Tongue (tissue), 2 donors: ENCODE results near the gene MRPS26. TPM values are rescaled to one million over a fixed set of nuclear protein-coding genes. Genes with fewer than 3 reads are reported as not detected.
"Not testable (repeated sequence)": the region's sequence is repeated elsewhere in the genome, so short reads cannot be mapped to it uniquely, and the experiment has no call there.

ENCODE experiments used
- DNase-seq: peaks from one replicate; pipeline ENCODE4 v3.0.0-alpha.2; 2015
- total RNA-seq: library from RNA; depleted of rRNA; stranded (reverse); fragments of >200 nt; gene quantifications from one replicate; pipeline ENCODE4 v1.2.3, GENCODE V29; 2014

Gene MRPS26
- total RNA-seq, 1 donor from 2014 or later, result 32.1 TPM

DNA sequence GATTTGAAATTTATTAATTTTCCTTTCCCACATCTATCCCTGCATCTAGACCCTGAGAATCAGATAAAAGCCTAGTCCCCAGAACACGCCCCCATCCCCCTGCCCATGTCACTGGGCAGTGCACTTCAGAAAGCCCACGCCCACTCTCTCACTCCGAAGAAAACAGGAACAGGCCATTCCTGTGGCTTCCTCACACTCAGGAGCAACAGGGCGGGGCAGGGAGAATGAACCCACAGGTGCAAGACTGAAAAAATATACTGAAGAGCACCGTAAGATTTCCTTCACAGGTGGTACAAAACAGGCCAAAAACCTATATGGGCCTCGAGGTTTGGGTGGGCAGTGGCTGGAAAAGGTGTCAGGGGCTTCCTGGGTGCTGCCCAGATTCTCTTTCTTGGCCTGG lies 29.0 kb downstream of the MRPS26 start:
- DNase-seq, result no peak

DNA sequence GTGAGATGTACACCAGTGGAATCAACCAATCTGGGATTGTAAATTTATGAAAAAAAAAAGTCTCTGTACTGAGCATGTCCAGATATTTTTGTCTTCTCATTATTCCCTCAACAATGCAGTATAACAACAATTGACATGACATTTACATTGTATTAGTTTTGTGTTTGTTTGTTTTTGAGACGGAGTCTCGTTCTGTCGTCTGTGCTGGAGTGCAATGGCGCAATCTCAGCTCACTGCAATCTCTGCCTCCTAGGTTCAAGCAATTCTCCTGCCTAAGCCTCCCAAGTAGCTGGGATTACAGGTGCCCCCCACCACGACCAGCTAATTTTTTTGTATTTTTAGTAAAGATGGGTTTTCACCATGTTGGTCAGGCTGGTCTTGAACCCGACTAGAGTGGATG lies 29.5 kb downstream of the MRPS26 start:
- not testable (repeated sequence) for DNase-seq

DNA sequence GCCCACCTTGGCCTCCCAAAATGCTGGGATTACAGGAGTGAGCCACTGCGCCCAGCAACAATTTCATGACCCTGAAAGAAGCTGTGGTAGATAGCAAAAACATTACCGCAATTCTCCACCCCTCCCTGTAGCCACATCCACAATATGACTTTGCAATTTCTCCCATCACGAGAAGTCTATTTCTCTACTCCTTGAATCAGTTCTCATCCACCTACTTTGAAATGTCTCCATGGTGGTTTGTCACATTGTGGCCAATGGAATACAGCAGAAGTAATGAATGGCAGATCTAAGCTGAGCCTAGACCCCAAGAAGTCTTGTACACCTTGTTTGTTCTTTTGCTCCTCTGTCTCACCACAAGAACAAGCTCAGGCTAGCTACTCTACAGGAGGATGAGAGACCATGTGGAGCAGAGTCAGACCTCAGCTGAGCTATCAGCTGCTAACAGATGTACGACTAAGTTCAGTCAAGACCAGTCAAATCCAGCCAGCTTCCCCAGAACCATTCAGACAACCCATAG lies 31.8 kb downstream of the MRPS26 start:
- DNase-seq, result no peak

DNA sequence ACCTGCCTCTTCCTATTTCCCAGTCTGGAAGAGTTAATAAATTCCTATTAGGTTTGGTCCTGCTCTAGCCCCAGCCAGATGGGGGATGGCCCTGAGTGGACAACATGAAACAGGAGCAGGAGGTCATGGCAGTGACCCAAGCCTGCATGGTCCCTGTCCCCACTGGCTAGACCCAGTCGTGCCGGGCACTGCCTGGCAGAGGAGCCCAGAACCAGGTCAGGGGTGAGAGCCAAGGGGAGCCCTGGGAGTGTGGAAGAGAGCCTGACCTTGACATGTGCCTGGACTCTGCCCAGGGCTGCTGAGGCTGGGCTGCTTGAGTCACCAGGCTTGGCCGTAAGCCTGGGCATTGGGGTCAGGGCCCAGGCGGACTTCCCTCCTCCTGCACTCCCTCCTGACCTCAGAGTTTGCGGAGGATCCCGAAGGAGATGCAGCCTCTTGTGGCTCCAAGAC lies 35.1 kb downstream of the MRPS26 start:
- DNase-seq, result no peak

DNA sequence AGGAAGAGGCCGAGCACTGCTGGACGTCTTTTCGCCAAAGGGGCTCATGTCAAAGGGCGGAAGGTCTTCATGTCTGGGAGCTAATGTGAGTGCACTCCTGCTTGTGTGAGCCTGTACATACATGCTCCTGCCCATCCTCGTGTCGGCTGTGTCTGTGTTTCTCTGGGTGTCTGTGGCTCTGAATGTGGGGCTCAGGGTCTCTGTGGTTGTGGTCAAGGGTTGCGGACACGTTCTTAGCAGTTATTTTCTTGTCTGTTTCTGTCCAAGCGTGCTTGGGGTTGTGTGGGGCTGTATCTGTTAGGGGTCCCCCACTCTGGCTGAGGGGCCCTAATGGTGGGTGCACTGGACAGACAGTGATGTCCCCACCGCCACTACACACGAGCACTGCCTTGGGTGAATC lies 35.8 kb downstream of the MRPS26 start:
- no peak for DNase-seq

DNA sequence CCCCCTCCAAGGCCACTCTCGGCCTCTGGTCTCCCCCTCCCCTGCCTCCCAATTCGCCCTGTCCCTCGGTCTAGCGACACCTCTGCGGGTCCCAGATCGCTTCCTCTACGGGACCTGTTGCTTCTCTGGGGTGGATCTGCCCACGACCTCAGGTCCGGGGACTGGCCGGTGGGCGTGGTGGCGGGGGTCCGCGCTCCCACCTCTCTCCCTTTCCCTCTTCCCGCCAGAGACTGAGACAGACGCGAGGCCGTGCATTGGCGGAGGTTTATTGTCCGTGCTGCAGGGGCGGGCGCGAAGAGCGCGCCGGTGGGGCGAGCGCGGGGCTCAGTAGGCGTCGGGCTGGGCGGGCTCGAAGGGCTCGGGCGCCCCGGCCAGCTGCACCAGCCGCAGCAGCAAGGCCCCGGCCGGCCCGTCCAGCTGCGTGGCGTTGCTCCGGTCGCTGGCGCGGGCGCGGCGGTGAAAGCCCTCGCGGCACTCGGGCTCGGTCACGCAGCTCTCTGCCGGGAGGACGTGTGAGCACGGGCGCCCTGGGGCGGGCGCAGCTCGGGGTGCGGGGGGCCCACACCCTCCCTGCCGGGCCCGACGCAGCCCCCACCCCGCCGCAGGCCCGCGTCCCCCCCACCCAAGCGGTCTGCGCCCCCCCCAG lies 36.6 kb downstream of the MRPS26 start:
- DNase-seq, result peak; percentile 14

DNA sequence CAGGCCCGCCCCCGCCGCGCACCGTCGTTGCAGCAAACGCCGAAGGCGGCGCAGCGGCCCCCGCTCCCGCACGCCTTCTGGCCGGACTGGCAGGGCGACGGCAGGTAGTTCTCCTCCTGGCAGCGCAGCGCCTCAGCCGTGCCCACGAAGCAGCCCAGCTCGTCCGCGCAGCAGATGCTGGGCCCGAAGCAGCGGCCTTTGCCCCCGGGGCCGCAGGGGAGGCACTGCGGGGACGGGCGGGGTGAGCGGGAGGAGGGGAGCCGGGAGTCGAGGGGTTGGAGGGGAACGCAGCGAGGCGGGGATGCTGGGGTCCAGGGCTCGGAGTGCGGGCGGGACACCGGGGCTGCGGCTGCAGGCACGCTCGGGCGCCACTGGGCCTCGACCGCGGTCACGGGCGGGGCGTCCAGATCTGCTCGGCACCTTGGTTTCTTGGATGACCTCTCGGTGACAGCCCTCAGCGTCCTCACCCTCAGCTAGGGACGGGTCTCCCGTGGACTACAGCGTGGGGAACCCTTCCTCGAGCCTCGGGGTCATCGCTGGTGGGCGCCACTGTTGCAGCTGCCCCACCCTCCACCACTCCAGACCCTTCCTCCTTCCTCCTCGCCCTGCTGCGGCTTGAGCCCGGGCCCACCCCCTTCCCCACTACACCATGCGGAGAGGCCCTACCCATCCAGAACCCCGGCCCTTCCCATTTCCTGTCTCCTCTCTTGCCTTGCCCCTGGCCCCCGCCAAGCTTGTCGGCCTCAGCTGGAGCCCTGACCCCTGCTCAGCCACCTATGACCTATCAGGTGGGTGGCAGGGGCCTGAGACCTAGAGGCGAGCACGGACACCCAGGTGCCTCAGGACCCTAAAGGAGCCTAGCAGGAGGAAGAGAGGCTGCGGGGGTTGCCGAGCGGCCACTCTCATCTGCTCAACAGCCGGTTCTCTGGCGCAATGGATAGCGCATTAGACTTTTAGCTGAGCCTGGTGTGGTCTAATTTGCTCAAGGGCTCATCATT lies 37.4 kb downstream of the MRPS26 start:
- no peak for DNase-seq

DNA sequence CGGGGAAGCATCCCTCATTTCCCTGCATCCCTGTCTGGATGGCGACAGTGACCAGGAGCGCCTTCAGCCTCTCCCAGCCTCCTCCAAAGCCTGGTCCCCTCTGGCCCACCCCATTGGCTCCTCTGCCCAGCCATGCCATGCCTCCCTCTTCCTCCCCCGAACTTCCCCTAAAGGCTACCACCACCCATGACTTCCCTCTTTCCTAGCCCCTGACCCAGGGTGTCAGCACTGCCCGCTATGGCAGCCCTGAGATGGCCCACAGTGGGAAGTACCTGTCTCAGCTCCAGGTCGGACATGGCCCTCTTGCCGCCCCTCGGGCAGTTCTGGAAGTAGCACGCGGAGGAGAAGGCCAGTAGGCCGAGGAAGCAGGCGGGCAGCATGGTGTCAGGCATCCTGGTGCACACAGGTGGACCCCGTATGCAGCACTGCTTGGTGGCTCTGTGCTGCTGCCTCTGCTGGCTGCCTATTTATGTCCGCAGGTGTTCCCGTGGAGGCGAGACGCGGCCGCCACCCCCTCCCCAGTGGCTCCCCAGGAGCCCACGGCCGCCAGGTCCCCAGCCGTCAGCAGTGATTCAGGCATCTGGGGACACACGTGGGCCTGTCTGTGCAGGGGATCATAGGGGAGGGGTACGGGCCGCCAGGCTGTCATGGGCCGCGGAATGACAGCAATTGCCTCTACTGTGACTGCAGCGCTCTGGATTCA lies 38.6 kb downstream of the MRPS26 start, which contains the start of gene AVP:
Gene AVP, minus strand, starts transcription at position 442 of the 703 bp plus-strand sequence. Its CDS starts 50 bp downstream, at position 392.
- DNase-seq, result no peak

DNA sequence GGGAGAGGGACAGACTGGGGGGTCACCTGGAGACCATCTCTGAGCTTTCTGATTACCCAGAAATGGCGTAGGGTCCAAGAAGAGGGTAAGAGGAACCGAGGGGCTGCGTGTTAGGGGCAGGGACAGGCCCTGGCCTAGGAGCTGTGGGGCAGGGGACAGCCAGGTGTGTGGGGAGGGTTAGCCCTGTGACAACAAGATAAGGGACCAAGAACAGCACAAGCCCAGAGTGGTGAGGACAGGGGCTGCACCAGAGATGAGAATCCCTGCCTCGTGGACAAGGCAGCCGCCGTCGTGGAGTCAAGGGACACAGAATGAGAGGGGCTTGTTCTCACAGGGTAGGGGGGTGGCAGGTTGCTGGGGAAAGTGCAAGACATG lies 39.1 kb downstream of the MRPS26 start:
- no peak for DNase-seq

DNA sequence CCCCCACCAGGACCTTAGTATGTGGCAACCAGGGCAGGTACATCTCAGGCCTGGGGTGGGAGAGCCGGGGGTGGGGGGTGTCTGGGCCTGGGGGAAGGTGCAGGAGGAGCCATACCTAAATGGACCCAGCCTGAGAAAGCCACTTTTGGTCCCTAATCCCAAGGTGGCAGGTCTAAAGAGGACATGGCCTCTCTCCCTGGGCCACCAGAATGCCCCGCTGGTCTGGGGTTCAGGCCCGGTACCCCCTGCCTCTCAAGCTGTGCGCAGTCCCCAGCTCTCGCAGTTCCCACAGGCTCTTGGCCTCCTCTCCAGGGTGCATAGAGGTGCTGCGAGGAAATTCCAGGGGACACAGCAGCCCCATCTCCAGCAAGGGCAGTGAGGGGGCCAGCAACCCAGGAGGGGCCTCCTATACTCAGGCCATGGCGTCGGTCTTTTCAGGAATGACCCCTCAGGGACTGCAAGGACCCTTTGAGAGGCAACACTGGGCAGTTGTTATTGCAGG lies 39.8 kb downstream of the MRPS26 start:
- DNase-seq, result no peak

DNA sequence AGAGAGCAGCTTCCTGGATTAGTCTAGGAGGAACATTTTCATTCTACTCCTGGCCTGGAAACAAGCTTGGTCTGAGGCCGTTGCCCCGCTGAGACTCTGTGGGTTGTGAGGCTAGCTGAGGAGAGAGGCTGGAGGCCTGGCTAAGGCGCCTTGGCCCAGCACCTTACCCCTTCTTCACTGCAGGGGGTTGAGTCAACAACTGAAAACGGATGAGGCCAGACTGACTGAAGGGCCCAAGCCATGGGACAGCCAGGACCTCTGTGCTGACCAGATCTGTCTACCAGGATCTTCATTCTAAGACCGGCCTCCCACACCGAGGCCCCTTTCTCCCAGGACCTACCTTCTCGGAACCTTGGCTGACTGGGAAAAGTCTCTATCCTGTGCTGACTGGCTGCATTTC lies 42.2 kb downstream of the MRPS26 start:
- no peak for DNase-seq

DNA sequence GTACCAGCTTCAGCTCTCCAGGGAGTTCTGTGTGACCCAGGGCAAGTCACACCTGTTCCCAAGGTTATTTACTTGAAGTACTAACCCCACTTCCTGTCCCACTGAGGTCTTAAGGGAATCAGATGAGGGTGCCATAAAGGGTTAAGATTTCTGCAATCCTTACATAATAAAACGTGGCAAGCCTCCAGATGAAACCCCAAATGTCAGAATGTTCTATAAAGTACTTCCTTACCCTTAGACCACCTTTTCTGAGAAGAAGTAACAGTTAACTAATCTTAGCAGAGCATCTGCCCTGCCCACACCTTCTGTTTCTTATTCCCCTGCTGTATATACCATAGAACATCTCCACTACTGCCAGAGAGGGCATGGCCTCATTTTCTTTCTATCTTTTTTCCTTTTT lies 44.7 kb downstream of the MRPS26 start:
- DNase-seq, result no peak

DNA sequence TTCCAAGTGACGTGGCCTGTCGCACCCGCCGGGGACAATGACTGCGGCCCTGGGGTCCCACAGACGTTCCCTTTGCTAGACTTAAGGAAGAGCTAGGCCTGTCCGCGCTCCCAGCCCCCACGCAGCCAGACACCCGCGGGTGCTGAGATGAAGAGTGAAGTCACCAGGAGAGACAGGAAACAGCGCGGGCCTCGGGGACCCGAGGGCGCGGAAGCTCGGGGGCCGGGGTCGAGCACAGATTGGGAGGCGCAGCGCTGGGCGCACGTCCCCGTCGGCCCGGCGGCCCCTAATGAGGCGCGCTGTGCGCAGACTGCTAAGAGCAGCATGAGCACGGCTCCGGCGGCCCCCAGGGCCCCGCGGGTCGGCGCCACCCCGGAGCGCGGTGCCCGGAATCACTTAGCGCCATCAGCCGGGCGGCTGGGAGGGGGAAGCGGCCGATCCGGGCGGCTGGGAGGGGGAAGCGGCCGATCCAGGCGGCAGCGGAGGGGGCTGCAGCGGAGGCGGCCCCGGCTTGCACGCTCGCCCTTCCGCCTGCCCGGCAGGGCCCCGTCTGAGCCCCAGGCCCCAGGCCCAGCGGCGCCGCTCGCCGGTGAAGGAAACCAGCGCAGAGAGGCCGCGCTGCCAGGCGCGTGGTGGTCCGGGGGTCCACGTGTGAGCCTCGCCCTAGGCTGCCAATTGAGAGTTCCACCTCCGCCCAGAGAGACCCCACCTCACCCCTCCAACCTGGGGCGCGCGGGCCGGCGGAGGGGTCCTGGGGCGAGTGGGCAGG lies 46.9 kb downstream of the MRPS26 start:
- DNase-seq, result peak; percentile 38

DNA sequence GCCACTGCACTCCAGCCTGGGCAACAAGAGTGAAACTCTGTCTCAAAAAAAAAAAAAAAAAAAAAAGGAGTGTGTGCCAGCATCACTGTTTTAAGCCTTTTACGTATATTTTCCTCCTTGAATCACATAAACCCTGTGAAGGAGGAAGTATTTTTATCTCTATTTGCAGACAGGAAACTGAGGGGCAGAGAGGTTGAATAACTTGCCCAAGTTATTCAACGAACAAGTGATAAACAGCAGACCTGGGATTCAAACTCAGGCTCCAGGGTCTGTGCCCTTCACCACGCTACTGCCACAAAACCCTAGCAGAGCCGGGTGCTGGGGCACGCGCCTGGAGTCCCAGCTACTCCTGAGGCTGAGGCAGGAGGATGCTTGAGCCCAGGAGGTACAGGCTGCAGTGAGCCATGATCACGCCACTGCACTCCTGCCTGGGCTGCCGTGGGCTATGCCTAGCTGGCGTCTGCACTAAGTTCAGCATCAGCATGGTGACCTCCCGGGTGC lies 48.1 kb downstream of the MRPS26 start:
- DNase-seq, result no peak

DNA sequence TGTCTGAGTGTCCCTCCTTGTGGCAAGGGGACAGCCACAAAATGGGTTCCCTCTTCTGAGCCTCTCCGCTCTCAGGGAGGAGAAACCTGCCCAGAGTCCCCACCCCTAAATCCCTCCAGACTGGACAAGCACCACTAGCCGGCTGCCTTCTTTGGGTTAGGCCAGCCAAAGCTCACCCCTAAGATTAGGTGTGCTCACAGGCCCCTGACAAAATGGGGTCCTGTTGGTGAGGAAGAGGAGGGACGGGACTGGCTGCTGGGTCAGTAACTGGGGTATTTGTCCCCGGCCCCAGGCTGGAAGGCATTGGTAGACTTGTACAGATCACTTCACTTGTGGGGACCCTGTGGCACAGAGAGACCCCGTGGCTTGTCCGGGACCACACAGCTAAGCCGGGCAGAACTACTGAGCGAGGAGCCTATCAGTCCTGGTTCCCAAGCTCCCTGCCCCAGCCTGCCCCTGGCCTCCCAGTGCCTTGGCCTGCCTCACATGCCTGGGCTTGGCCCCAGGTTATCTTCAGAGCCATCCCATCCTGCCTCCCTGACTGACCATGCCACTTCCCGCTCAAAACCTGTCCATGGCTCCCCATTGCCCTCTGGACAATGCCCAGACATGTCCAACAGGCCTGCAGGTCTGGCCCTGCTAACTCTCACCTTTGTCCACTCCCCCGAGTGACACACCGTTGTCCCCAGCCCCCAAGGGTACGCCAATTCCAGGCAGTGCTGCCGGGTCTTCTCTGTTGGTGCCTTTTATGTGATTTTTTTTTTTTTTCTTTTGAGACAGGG lies 49.2 kb downstream of the MRPS26 start:
- no peak for DNase-seq

Other genes with a start within 250 kb of the MRPS26 start
- 32.1 TPM for gene CPXM1, start 245.4 kb upstream of the MRPS26 start, total RNA-seq
- not detected for gene C20orf141, start 231.1 kb upstream of the MRPS26 start, total RNA-seq
- gene TMEM239, start 229.7 kb upstream of the MRPS26 start, total RNA-seq, result not detected
- 28.5 TPM for gene PCED1A, start 205.4 kb upstream of the MRPS26 start, total RNA-seq
- gene VPS16, start 205.3 kb upstream of the MRPS26 start, total RNA-seq, result 33.0 TPM
- 88.3 TPM for gene PTPRA, start 172.6 kb upstream of the MRPS26 start, total RNA-seq
- not detected for gene GNRH2, start 2.4 kb upstream of the MRPS26 start, total RNA-seq
- gene OXT, start 25.6 kb downstream of the MRPS26 start, total RNA-seq, result not detected
- not detected for gene AVP, start 38.7 kb downstream of the MRPS26 start, total RNA-seq
- 11.0 TPM for gene FASTKD5, start 113.8 kb downstream of the MRPS26 start, total RNA-seq
- gene UBOX5, start 113.8 kb downstream of the MRPS26 start, total RNA-seq, result 5.8 TPM
- 5.9 TPM for gene LZTS3, start 127.5 kb downstream of the MRPS26 start, total RNA-seq
- gene DDRGK1, start 158.6 kb downstream of the MRPS26 start, total RNA-seq, result 20.3 TPM
- gene ITPA, start 163.4 kb downstream of the MRPS26 start, total RNA-seq, result 26.3 TPM
- 0.62 TPM for gene SLC4A11, start 193.1 kb downstream of the MRPS26 start, total RNA-seq